Right renal cortex interstitium (tissue), 3 donors: ENCODE results near the gene FLOT1. TPM values are rescaled to one million over a fixed set of nuclear protein-coding genes. Genes with fewer than 3 reads are reported as not detected.
"Not testable (repeated sequence)": the region's sequence is repeated elsewhere in the genome, so short reads cannot be mapped to it uniquely, and the experiment has no call there.

Experiments
- DNase-seq, 3 donors: peaks; one replicate each; pipeline ENCODE4 v3.0.0-alpha.2; 2013; ENCODE audit warnings: low read depth in 3 of 3, low spot score in 2 of 3
- polyA plus RNA-seq, 3 donors: library from polyadenylated mRNA; unstranded; fragments of 120-200 nt; gene quantifications; one replicate each; pipeline ENCODE4 v1.2.1, GENCODE V29; 2013; ENCODE audit not compliant: insufficient read length in 3 of 3

The FLOT1 gene
- polyA plus RNA-seq, 3 donors, result 134 to 154 (median 141) TPM

- DNase-seq, result no peak
These were observed 25.4 kb upstream of the FLOT1 start for GRCh38 chr6:30767944-30768301.

GRCh38 chr6:30767158-30767943, 24.9 kb upstream of the FLOT1 start:
- no peak for DNase-seq

- no peak for DNase-seq
These were observed 24.1 kb upstream of the FLOT1 start for GRCh38 chr6:30766461-30767157.

- DNase-seq, result not testable (repeated sequence)
These were observed 23.0 kb upstream of the FLOT1 start for GRCh38 chr6:30765495-30765894.

- DNase-seq, result not testable (repeated sequence)
These were observed 22.1 kb upstream of the FLOT1 start for GRCh38 chr6:30764490-30765043.

- DNase-seq, result no peak
These were observed 21.4 kb upstream of the FLOT1 start for GRCh38 chr6:30763618-30764489.

- no peak for DNase-seq
These were observed 20.7 kb upstream of the FLOT1 start for GRCh38 chr6:30763155-30763617.

- no peak for DNase-seq
These were observed 19.4 kb upstream of the FLOT1 start for GRCh38 chr6:30761791-30762429.

GRCh38 chr6:30760549-30760948, 18.1 kb upstream of the FLOT1 start:
- no peak for DNase-seq

- no peak for DNase-seq
These were observed 17.2 kb upstream of the FLOT1 start for GRCh38 chr6:30759575-30760239.

GRCh38 chr6:30757261-30757904, 14.9 kb upstream of the FLOT1 start:
- DNase-seq, result no peak

GRCh38 chr6:30756405-30757003, 14.0 kb upstream of the FLOT1 start:
- DNase-seq, result not testable (repeated sequence)

GRCh38 chr6:30754631-30755030, 12.1 kb upstream of the FLOT1 start:
- DNase-seq, result no peak

- DNase-seq, result no peak
These were observed 9.9 kb upstream of the FLOT1 start for GRCh38 chr6:30752157-30752927.

- no peak for DNase-seq
These were observed 7.8 kb upstream of the FLOT1 start for GRCh38 chr6:30750379-30750668.

- DNase-seq, result no peak
These were observed 7.3 kb upstream of the FLOT1 start for GRCh38 chr6:30749554-30750378.

GRCh38 chr6:30748851-30749540, 6.5 kb upstream of the FLOT1 start:
- no peak for DNase-seq
